Measurements from ENCODE around the gene MTA1.

The MTA1 gene

DNA sequence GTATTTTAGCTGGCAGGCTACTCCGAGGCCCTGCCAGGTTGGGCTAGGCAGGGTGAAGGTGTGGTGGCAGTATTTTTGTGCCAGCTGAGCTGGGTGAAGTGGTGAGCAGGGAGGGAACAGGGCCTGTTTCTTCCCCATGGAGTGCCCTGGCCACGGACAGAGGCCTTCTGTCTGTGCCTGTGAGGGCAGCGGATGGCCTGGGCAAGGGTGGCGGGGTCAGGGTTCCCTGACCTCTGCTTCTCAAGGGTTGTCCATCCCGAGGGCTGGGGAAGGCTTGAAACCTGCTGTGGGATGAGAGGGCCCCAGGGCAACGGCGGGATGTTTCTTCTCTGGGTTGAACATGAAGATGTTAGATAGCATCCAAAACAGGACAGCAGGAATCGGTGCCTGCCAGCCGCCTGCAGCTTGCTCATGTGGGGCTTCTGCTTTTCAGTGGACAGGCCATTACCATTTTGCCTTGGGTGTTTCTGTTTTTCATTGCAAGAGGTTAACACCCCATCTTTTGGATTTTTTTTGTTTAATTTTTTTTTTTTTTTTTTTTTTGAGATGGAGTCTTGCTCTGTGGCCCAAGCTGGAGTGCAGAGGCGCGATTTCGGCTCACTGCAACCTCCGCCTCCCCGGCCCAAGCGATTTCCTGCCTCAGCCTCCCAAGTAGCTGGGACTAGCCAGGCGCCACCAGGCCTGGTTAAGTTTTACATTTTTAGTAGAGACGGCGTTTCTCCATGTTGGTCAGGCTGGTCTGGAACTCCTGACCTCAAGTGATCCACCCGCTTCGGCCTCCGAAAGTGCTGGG, 3.3 kb downstream of the MTA1 start:
- no peak for DNase-seq (ENCODE audit: low read depth in 1 of 2, low spot score in 1 of 2)

DNA sequence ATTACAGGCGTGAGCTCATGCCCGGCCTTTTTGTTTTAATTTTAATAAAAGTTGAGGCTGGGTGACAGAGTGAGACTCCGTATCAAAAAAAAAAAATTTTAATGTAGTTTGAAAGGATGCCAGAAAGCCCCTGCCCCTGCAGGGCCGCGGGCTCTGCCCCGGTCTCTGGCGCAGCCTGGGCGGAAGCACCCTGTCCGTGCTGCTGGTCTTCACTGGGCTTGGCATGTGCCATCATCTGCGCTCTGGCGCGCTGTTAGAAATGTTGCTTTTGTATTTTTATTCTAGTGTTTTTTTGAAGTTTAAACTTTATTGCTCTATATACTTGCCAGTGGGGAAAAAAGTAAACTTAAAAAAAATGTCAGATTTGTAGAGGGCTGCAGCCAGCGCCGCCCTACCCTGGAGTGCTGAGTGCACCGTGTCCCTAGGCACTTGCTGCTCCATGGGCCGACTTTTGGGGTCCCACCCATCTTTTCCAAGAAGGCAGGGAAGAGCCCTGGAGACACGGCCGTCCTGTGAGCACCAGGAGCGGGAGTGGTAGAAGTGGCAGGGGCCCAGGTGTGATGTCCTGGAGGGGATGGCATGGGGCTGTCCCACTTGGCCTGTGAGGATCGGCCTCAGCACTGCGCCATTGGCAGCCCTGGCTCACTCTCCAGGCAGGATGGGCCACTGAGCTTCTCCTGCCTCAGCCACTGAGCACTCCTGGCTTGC, 4.0 kb downstream of the MTA1 start:
- no peak for DNase-seq (ENCODE audit: low read depth in 1 of 2, low spot score in 1 of 2)

DNA sequence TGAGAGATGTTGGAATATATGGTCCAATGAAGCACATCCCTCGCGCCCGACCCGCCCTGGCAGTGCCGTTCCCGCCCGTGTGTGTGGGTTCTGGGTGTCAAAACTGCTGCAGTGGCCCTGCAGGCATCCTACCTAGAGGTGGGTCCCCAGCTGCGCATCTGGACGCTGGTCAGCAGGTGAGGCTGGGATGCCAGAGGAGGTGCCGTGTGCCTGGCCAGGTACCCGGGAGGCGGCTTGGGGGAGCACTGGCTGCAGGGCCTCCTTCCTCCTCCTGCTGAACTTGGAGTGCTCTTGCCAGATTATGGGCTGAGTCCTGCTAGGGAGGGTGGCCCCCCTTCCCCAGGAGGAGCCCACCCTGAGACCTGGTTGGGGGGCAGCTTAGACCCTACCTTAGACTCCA, 5.2 kb downstream of the MTA1 start:
- DNase-seq (ENCODE audit: low read depth in 1 of 2, low spot score in 1 of 2) = no peak

DNA sequence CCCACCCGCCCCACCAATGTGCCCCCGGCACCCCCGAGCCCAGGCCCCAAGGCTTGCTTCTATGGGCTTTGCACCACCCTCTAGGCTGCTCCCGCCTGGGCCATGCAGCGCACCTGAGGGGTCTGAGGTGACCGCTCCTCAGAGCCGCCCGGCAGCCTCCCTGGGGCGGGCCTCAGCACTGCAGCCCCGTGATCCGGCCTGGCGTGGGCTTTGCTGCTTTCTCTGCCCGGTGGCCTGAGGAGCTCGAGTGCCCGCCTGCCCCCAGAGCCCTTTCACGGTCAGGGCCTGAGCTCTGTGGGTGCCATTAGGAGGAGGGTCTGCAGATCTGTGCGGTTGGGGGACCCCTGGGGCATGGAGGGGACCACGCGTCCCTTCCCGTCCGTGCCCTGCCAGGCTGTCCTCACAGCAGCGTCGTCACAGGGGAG, 6.2 kb downstream of the MTA1 start:
- DNase-seq (ENCODE audit: low read depth in 1 of 2, low spot score in 1 of 2) = no peak

DNA sequence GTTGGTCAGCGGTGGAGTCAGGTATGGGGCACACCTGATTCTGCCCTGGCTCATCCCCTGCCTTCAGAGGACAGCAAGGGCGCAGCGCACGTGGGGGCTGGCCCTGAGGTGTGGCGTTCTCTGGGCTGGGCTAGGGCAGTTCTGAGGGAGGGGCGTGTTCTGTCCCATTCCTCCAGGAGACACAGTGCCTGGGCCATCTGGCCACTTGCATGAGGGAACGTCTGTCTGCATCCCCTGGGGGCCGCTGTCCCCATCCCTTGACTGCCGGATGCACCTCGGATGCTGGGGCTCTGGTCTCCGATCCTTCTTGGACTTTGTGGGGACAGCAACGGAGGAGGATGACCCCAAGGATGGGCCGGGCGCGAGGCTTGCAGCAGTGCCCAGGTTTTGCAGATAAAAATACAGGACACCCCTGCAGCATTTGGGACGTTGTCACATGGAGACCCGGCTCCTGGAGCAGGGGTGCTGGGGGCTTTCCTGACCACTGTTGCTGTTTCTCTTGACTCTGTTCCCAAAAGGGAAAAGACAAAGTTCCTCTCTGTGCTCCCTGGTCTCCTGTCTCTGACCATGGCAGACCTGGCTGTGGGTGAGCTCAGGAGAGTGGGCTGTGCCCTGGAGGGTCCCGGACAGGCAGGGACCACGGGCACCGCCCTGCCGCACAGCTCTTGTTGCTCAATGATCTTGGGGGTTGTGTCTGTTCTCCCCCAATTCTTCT, 6.9 kb downstream of the MTA1 start:
- DNase-seq (ENCODE audit: low read depth in 1 of 2, low spot score in 1 of 2) = no peak

DNA sequence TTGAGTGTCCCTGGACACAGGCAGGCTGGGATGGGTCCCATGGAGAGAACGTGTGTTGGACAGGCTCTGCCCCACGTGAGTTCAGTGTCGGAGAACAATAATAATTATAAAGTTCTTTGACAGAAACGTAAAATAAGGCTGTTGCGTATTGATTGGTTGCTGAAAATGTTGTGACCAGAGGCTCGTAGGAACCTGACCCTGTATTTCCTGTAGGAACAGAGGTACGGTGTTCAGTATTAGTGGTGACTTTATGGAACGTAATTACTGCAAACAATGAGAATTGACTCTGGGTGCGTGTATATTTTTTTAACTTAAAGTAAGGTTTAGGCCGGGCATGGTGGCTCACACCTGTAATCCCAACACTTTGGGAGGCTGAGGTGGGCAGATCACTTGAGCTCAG, 7.8 kb downstream of the MTA1 start:
- DNase-seq (ENCODE audit: low read depth in 1 of 2, low spot score in 1 of 2) = no peak

DNA sequence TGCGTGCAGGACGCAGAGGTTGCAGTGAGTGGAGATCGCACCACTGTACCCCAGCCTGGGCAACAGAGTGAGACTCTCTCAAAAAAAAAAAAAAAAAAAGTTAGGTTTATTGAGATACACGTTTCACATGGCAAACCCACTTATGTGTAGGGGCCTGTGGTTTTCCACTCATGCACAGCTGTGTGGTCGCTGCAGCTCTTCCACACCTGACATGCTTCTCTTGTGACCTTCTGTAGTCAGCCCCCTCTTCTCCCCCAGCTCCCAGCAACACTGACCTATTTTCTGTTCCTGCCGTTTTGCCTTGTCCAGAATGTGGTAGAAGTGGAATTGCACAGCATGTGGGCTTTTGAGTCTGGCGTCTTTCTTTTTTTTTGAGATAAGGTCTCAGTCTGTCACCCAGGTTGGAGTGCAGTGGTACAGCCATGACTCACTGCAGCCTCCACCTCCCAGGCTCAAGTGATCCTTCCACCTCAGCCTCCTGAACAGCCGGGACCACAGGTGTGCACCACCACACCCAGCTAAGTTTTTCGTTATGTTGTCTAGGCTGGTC, 8.4 kb downstream of the MTA1 start:
- DNase-seq (ENCODE audit: low read depth in 1 of 2, low spot score in 1 of 2) = no peak

DNA sequence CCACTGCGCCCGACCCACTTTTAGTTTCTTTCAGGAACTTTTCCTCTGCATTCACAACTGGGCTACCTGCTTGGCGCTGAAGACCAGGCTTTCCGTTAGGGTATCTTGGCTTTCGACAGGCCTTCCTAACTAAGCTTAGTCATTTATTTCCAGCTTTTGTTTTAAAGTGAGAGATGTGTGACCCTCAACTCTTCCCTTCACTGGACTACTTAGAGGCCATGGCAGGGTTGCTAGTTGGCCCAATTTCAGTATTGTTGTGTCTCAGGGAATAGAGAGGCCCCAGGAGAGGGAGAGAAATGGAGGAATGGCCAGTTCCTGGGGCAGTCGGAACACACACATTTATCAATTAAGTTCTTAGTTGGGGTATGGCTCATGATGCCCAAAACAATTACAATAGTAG, 10.4 kb downstream of the MTA1 start:
- no peak for DNase-seq (ENCODE audit: low read depth in 1 of 2, low spot score in 1 of 2)

DNA sequence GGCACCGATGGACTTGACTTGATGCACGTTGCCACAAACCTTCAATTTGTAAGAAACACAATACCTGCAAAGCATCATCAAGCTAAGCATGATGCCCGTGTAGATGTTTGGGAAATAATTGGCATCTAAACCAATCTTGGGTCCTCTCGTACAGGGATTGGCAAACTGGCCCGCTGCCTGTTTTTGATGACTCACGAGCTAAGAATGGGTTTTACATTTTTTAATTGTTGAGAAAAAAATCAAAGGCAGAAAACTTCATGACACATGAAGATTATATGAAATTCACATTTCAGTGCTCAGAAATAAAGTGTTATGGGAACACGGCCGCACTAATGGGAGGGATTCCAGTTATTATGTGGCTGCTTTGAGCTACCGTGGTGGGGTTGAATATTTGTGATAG, 10.9 kb downstream of the MTA1 start:
- DNase-seq (ENCODE audit: low read depth in 1 of 2, low spot score in 1 of 2) = no peak

DNA sequence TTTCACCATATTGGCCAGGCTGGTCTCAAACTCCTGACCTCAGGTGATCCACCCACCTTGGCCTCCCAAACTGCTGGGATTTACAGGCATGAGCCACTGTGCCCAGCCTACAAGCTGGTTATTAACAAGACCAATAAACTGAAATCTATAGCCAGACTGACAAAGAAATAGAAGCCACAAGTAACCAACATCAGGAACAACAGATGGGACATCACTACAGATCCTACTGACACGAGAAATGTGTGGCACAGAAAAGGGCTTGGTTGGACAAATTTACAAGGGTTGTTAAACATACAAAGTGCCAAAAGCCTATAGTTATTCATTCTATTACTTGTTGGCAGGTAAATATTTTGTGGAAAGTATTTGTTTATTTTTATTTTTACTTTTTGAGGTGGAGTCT, 11.6 kb downstream of the MTA1 start:
- DNase-seq (ENCODE audit: low read depth in 1 of 2, low spot score in 1 of 2) = no peak

DNA sequence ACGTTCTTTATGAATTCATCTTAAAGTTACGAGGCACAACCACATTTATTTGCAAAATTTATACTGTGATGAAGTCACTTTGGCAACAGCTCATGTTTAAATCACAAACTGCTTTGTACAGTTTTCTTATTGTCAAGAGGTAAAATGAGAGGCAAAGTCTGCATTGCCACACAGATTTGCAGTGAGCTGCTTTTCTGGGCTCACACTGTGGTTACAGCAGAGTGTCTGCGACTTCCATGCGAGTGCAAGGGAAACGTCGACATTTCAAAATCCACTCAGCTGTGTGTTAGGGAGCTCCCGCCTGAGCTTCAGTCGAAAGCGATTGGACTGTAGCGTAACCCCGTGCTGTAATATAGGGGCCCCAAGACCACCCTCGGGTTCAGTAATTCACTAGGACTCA, 13.0 kb downstream of the MTA1 start:
- DNase-seq (ENCODE audit: low read depth in 1 of 2, low spot score in 1 of 2) = no peak

DNA sequence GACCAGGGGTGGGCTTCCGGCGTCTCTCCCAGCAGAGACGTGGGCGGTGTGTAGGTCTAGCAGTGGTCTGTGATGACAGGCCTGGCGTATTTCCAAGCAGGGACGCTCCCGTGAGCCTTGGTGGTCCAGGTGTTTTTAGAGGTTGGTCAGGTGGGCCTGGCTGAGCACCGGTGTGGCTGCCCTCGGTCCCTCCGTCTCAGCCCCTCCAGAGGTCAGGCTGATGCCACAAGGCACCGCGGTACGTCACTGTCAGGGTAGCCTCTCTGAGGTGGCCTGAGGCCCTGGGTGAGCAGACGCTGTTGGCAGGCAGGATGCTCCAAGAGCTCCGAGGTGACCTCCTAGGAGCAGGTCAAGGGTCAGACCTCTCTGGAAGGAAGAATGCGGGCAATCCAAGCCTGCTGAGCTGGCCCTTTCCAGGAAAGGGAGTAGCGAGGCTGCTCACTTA, 13.6 kb downstream of the MTA1 start:
- no peak for DNase-seq (ENCODE audit: low read depth in 1 of 2, low spot score in 1 of 2)

DNA sequence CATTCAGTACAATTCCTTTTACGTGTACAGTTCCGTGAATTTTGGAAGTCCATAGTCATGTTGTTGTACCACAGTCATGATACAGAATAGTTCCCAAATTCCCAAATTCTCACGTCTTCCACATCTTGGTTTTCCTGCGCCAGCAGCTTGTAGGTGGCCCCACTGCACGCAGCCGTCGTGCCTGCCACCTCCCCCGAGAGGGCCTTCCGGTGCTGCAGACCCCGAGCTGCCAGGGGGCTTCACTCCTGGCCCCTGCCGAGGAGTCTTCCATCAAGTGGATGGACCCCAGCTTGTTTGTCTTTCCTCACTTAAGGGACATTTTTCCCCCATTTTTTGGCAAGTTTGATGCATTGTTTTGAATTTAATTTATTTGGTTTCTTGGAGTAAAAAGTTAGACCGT, 16.8 kb downstream of the MTA1 start:
- no peak for DNase-seq (ENCODE audit: low read depth in 1 of 2, low spot score in 1 of 2)

DNA sequence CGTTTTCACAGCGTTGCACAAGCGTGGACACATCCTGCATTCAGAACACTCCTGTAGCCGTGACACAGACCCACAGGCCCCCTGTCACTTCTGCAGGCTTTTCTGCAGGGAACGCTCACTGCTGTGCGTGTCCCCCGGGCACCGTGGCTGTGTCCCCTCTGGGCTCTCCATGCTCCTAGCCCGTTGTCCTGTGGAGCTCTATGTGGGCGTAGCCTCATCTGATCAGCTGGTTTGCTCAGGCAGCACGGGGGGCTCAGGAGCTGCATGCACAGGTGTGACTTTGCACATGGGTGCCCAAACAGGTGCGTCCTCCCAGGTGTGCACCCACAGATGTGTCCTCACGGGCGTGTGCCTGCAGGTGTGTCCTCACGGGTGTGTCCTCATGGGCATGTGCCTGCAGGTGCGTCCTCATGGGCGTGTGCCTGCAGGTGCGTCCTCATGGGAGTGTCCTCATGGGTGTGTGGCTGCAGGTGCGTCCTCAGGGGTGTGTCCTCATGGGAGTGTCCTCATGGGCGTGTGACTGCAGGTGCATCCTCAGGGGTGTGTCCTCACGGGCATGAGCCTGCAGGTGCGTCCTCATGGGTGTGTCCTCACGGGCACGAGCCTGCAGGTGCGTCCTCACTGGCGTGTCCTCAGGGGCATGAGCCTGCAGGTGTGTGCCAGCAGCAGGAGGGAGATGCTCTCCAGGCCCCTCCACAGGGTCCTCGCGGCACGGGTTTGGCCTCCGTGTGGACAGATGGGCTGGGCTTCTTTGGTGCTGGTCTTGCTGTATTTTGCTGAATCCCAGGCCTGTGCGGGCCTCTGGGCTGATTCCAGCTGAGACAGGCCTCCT, 17.5 kb downstream of the MTA1 start:
- no peak for DNase-seq (ENCODE audit: low read depth in 1 of 2, low spot score in 1 of 2)

DNA sequence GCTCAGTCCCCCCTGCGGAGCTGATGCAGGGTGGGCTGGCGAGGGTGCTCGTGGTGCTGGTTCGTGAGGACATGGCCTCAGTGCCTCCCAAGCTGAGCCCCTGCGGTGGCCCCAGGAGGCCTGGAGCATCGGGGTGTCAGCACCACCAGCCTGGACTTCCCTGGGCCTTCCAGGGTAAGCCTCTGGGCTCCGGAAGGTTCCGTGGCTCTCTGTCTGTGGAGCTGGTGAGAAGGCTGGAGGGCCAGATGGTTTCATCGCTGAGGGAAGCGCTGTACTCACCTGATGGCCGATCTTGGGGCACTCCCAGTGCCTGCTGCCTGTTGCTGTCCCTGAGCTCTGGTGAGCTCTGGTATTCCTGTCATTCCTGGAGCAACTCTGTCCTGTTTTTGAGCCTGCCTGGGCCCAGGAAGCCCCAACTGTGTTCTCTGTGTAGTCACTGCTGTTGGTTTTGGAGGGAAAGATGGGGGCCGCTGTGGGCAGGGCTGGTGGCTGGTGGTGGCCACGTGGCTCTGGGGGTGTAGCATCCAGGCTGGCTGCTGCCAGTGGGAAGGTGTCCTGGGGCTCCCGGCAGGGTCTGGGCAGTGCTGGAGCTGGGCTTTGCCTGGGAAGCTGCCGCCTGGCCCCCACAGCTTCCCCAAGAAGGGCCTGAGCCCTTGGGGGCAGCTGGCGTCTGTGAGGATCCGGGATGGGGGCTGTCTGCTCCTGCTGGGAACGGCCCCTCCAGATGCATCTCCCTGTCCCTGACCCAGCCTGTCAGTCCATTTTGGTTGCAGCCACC, 18.3 kb downstream of the MTA1 start:
- DNase-seq (ENCODE audit: low read depth in 1 of 2, low spot score in 1 of 2) = no peak

DNA sequence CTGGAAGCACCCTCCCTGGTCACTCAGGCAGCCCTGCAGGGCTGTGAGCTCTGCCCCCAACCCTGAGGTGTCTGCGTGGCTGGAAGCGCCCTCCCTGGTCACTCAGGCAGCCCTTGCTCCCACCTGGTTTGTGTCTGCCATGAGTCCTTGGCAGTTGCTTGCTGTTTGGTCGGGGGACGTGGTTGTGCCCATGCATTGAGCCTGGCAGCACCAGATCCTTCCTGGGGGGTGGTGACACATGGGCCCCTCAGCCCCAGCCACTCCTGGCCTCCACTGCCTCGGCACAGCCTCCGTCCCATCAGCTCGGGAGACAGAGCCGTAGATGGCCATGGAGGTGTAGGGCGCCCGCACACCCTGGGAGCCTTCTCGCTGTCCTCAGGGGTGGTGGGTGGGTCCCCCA, 19.6 kb downstream of the MTA1 start:
- no peak for DNase-seq (ENCODE audit: low read depth in 1 of 2, low spot score in 1 of 2)

DNA sequence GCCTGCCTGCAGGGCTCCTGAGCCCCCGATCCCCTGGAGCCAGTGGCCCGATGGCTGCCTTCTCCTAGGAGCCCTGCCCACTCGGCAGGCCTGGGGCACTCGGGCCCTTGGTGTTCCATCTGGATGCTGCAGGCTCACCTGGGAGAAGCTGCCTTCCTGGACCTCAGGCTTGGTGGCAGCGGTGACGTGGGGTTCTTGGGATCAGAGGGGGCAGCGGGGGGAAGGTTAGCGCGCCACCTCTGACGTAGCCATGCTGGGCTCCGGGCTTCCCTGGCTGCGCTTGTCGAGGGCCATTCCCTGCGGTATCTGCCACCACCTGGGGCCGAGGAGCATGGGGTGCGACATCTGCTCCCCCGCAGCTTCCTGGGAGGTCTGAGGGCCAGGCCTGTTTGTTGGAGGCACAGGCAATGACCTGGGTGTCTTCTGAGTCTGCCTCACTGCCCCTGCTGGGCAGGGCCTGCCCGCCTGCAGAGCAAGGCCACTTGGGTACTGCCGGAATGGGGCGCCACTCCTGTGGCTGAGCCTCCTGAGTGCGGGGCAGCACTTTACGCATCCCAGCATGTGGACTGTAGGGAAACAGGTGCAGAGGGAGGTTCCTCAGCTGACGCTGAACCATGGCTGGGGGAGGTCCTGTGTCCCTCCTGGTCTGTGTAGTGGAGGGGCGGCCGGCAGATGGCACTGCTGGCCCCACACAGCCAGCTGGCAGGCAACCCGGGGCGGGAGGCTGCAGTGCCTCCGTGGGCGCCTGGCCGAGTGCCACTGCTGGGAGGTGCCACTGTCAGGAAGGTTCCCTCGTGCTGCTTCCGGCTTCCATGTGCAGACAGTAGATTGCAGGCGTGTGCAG, 20.3 kb downstream of the MTA1 start:
- DNase-seq (ENCODE audit: low read depth in 1 of 2, low spot score in 1 of 2) = no peak

DNA sequence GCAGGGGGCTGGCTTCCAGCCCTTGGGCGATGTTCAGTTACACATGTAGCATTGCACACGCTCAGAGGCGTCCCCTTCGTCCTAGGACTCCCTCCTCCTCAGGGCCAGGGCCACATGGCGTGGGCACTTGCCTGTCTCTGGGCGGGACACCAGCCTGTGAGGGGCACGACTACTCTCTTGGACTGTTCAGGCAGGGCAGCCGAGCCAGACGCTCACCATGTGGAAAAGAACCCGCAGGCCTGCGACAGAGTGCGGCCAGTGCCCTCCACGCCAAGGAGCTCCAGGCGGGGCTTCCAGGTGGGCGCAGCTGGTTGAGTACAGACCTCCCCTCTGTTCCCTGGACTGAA, 20.9 kb downstream of the MTA1 start:
- no peak for DNase-seq (ENCODE audit: low read depth in 1 of 2, low spot score in 1 of 2)

DNA sequence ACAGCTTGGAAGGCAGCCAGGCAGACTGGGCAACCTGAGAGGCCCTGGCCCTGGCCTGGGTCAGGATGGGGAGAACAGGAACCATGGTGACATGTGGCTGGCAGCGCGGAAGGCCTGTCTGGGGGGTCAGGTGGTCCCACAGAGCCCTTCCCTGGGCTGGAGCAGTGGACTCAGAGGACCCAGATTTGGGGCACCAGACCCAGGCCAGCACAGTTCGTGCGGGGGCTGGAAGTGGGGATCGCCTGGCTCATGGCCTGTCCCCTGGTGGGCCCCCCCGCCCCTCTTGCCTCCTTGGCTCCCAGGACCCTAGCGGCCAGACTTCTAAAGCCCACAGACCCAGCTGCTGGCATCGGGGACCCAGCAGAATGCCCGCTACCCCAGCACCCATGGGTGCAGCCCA, 21.4 kb downstream of the MTA1 start:
- DNase-seq (ENCODE audit: low read depth in 1 of 2, low spot score in 1 of 2) = no peak
